B cell (primary cell): ENCODE data around the gene ALKBH2. TPM values are rescaled to one million over a fixed set of nuclear protein-coding genes. Genes with fewer than 3 reads are reported as not detected.
A peak's percentile ranks its signal among the peaks of the same experiment; 100 is the strongest.
"Not testable (repeated sequence)": the region's sequence is repeated elsewhere in the genome, so short reads cannot be mapped to it uniquely, and the experiment has no call there.

ENCODE experiments used
- ATAC-seq: fragments of 200-7000 bp; cut with Tn5 transposase; one replicate; pipeline ENCODE4 v1.10.0; 2021; ENCODE audit warnings: low read depth, mild to moderate bottlenecking, moderate number of reproducible peaks, moderate library complexity
- CTCF ChIA-PET: fragments of 350-600 bp; sonication (Branson Sonifier 250); formaldehyde crosslinking; loops from one replicate; lab custom pipeline; 2021; ENCODE audit warnings: antibody characterized with exemption, inconsistent platforms; lab: Charles Lee
- POLR2A ChIA-PET: fragments of 350-600 bp; sonication (Branson Sonifier 250); formaldehyde crosslinking; loops from one replicate; lab custom pipeline; 2021; ENCODE audit warnings: antibody characterized with exemption; lab: Charles Lee
- DNase-seq: peaks from one replicate; pipeline ENCODE4 v3.0.0; 2013
- H2AFZ ChIP-seq: 2 replicates; pipeline ENCODE4 v1.6.1; 2012; ENCODE audit warnings: mild to moderate bottlenecking, low read depth, low read length; ENCODE audit not compliant: insufficient read depth, poor library complexity, severe bottlenecking
- H3K27ac ChIP-seq, 2 donors: 1 replicate in 1 of 2; 2 replicates in 1 of 2; pipeline ENCODE4 v1.5.1; 2012 to 2013; ENCODE audit warnings: low read length in 2 of 2, mild to moderate bottlenecking in 2 of 2, moderate library complexity in 1 of 2
- H3K27me3 ChIP-seq, 4 experiments: fragments of 200-600 bp in 1 of 4; sonication (generic) in 1 of 4; replicated peaks in 1 of 4; 1 replicate in 2 of 4; 2 replicates in 2 of 4; pipeline versions ENCODE4 v1.6.1 to v1.7.0; 2013 to 2016; ENCODE audit warnings: low read length in 3 of 4, mild to moderate bottlenecking in 2 of 4, mixed read lengths in 1 of 4, moderate library complexity in 1 of 4; ENCODE audit not compliant: insufficient read depth in 4 of 4, control insufficient read depth in 3 of 4; ENCODE audit errors: control extremely low read depth in 1 of 4
- H3K36me3 ChIP-seq, 2 experiments: replicated peaks in 1 of 2; 1 replicate in 1 of 2; 2 replicates in 1 of 2; pipeline versions ENCODE4 v1.6.1 to v1.7.1; 2013; ENCODE audit warnings: low read length in 1 of 2; ENCODE audit not compliant: insufficient read depth in 2 of 2, control insufficient read depth in 1 of 2; ENCODE audit errors: control extremely low read depth in 1 of 2, extremely low read depth in 1 of 2
- H3K4me1 ChIP-seq, 2 donors: fragments of 200-600 bp in 1 of 2; sonication (generic) in 1 of 2; 1 replicate in 1 of 2; 2 replicates in 1 of 2; pipeline versions ENCODE4 v1.5.1 to v1.6.1; 2013 to 2017; ENCODE audit warnings: low read length in 2 of 2; ENCODE audit not compliant: control insufficient read depth in 2 of 2, insufficient read depth in 2 of 2
- H3K4me2 ChIP-seq: replicated peaks from 2 replicates; pipeline ENCODE3; 2012; ENCODE audit warnings: mild to moderate bottlenecking, low read depth, low read length; ENCODE audit not compliant: poor library complexity, severe bottlenecking
- H3K4me3 ChIP-seq, 5 experiments: fragments of 200-600 bp in 1 of 5; sonication (generic) in 1 of 5; 1 replicate in 3 of 5; 2 replicates in 2 of 5; pipeline versions ENCODE4 v1.5.1 to v1.7.0; 2011 to 2016; ENCODE audit warnings: low read length in 4 of 5, mild to moderate bottlenecking in 4 of 5, low read depth in 2 of 5, control low read depth in 1 of 5, moderate library complexity in 1 of 5; ENCODE audit not compliant: insufficient read depth in 1 of 5; ENCODE audit errors: control extremely low read depth in 1 of 5, extremely low read depth in 1 of 5
- H3K79me2 ChIP-seq: fragments of 200-600 bp; sonication (generic); one replicate; pipeline ENCODE4 v1.6.0; 2016; ENCODE audit warnings: low read length; ENCODE audit not compliant: control insufficient read depth, insufficient read depth
- H3K9ac ChIP-seq: fragments of 200-600 bp; sonication (generic); 2 replicates; pipeline ENCODE4 v1.6.1; 2017; ENCODE audit warnings: mild to moderate bottlenecking, low read length, moderate library complexity
- H3K9me3 ChIP-seq, 3 donors: one replicate each; pipeline versions ENCODE4 v1.6.1 to v1.7.1; 2013; ENCODE audit warnings: low read length in 2 of 3; ENCODE audit not compliant: control insufficient read depth in 2 of 3, insufficient read depth in 1 of 3; ENCODE audit errors: control extremely low read depth in 1 of 3
- H4K20me1 ChIP-seq: 2 replicates; pipeline ENCODE4 v1.6.0; 2012; ENCODE audit warnings: mild to moderate bottlenecking, low read length; ENCODE audit not compliant: insufficient read depth, control insufficient read depth, poor library complexity, severe bottlenecking
- H3K27ac Mint-ChIP-seq: one replicate; pipeline ENCODE4 v1.8.0; 2021; ENCODE audit warnings: mixed read lengths
- H3K27me3 Mint-ChIP-seq: one replicate; pipeline ENCODE4 v1.8.0; 2021; ENCODE audit warnings: mixed read lengths
- H3K4me1 Mint-ChIP-seq: one replicate; pipeline ENCODE4 v1.8.0; 2021; ENCODE audit warnings: mixed read lengths
- H3K4me3 Mint-ChIP-seq: one replicate; pipeline ENCODE4 v1.8.0; 2021; ENCODE audit warnings: mixed read lengths
- H3K9me3 Mint-ChIP-seq: one replicate; pipeline ENCODE4 v1.8.0; 2022; ENCODE audit warnings: mixed read lengths; ENCODE audit not compliant: insufficient read depth
- EZH2 ChIP-seq: IDR thresholded peaks from 2 replicates; pipeline ENCODE4 v1.6.1; 2012; ENCODE audit warnings: borderline replicate concordance, low read depth, mild to moderate bottlenecking, moderate library complexity, low read length; ENCODE audit not compliant: insufficient read depth, poor library complexity, severe bottlenecking
- WGBS: methylation state at CpG from one replicate; pipeline ENCODE4 v1.1.5; 2013; ENCODE audit warnings: missing lambda C conversion rate; ENCODE audit not compliant: insufficient coverage; 5-methylcytosine and 5-hydroxymethylcytosine counted together
- intact Hi-C: fragments of 100-400 bp; cut with micrococcal nuclease; formaldehyde crosslinking; loops from one replicate; pipeline ENCODE4 v1.10.0; 2022
- polyA plus RNA-seq: library from polyadenylated mRNA; depleted of rRNA; stranded (reverse); fragments of >200 nt; gene quantifications from 2 replicates; pipeline ENCODE4 v1.2.3, GENCODE V29; 2012
- total RNA-seq, 2 donors: library from RNA; stranded (reverse); fragments of 120-200 nt in 1 of 2; gene quantifications; 1 replicate in 1 of 2; 2 replicates in 1 of 2; pipeline versions ENCODE4 v1.2.3 to v1.2.4, GENCODE V29; 2013 to 2022
- TF ChIP-seq, protein P1 (sequence below): fragments of 200-600 bp; IDR thresholded peaks from one replicate; pipeline ENCODE4 v1.8.0; 2022; ENCODE audit warnings: antibody characterized with exemption, mild to moderate bottlenecking

ALKBH2 gene
- total and polyA plus RNA-seq, 2 donors (not counting 1 experiment from before 2014, with no cell fraction given), result 14.6 TPM

DNA sequence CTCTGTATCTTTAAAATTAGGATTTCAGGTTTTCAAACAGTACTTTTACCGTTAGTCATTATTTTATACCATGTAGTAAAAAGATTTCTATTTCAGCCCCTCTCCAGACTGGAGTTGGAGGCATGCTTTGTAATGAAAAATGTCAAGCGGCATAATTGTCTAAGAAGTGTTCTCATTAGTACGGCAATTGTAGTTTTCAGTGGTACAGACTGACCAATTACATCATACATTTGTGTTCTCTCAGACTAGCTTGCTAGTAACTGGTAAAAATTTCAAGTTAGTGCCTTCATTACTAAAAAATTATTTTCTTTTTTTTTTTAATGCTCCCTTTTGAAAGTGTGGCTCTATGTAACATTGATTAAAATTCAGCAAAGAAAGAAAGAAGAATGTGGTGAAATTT is 36.4 kb downstream of the ALKBH2 start:
- Histone ChIP-seq H3K4me1 (peaks cover 7 to 21% of the 10 kb centered on the region in 2 donors), H2AFZ (no peak overlapping the region), H3K9me3 (no peaks in the 10 kb centered on the region), H3K36me3 (peaks cover 0 to 3% of the 10 kb centered on the region in 2 experiments), H3K27me3 (no peaks in the 10 kb centered on the region), H3K4me3 (no peak overlapping the region), H3K79me2 (peaks cover 12% of the 10 kb centered on the region), H3K9ac (no peak overlapping the region), H4K20me1 (no peaks in the 10 kb centered on the region), H3K27ac (no peak overlapping the region), H3K4me2 (no peak overlapping the region)
- H3K27ac Mint-ChIP-seq, result no peak overlapping the region
- no CpG with 5 or more reads among the region's 3 CpGs for WGBS
- ATAC-seq (no peak), DNase-seq (no peak)
- no peaks in the 10 kb centered on the region for H3K27me3 Mint-ChIP-seq
- TF ChIP-seq, protein P1, sequence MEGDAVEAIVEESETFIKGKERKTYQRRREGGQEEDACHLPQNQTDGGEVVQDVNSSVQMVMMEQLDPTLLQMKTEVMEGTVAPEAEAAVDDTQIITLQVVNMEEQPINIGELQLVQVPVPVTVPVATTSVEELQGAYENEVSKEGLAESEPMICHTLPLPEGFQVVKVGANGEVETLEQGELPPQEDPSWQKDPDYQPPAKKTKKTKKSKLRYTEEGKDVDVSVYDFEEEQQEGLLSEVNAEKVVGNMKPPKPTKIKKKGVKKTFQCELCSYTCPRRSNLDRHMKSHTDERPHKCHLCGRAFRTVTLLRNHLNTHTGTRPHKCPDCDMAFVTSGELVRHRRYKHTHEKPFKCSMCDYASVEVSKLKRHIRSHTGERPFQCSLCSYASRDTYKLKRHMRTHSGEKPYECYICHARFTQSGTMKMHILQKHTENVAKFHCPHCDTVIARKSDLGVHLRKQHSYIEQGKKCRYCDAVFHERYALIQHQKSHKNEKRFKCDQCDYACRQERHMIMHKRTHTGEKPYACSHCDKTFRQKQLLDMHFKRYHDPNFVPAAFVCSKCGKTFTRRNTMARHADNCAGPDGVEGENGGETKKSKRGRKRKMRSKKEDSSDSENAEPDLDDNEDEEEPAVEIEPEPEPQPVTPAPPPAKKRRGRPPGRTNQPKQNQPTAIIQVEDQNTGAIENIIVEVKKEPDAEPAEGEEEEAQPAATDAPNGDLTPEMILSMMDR, result no peak
- TF ChIP-seq EZH2, result no peak
- ChIA-PET CTCF (no interaction called here), POLR2A (no interaction called here)
- no peak overlapping the region for H3K4me3 Mint-ChIP-seq
- intact Hi-C loops, result no loop called here
- H3K9me3 Mint-ChIP-seq, result no peaks in the 10 kb centered on the region
- peaks cover 22% of the 10 kb centered on the region for H3K4me1 Mint-ChIP-seq

DNA sequence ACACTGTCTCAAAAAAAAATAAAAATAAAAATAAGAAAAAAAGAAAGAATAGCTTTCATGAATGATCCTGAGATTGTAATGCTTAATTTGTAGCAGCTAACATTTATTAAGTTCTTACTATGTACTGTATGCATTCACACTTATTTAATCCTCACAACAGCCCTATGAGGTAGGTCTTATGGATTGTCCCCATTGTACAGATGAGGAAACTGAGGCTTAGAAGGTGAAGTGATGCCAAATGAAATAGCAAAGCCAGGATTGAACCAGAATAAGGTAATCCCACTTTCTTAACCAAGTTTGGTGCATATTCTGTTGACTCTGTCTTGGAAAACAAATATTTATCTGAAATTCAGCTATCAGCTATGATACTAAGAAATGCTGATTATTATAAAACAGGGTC is 38.8 kb downstream of the ALKBH2 start:
- Mint-ChIP-seq H3K4me3 (no peak overlapping the region), H3K27ac (peak overlapping the region; percentile 56), H3K4me1 (peaks cover 22% of the 10 kb centered on the region), H3K9me3 (no peaks in the 10 kb centered on the region), H3K27me3 (no peaks in the 10 kb centered on the region)
- Histone ChIP-seq H3K27ac (peak overlapping the region; percentile 78 to 82), H3K9ac (no peak overlapping the region), H3K36me3 (peaks cover 0 to 3% of the 10 kb centered on the region in 2 experiments), H3K4me3 (peak overlapping the region in 1 of 5 experiments; percentile 92), H4K20me1 (no peaks in the 10 kb centered on the region), H3K4me1 (peaks cover 8 to 24% of the 10 kb centered on the region in 2 donors), H3K27me3 (no peaks in the 10 kb centered on the region), H2AFZ (peak overlapping the region; percentile 98), H3K4me2 (peak overlapping the region; percentile 87), H3K9me3 (no peaks in the 10 kb centered on the region), H3K79me2 (peaks cover 12% of the 10 kb centered on the region)
- TF ChIP-seq, protein P1, result no peak
- no peak for TF ChIP-seq EZH2
- intact Hi-C loops, result loop anchor here (5.0 kb wide), 1 partner anchor 322 kb away; the partner anchor contains the start of gene CORO1C
- ATAC-seq (no peak), DNase-seq (no peak)
- ChIA-PET CTCF (interaction anchor here (0.6 to 2.3 kb wide), 5 partner anchors 37 to 871 kb away, joined by 3 to 7 read pairs (median 5); partner anchors contain the start of genes ALKBH2 and ISCU), POLR2A (interaction anchor here (0.6 to 1.3 kb wide), 2 partner anchors 193 to 197 kb away, joined by 4 to 8 read pairs; partner anchors contain the start of gene SSH1)

DNA sequence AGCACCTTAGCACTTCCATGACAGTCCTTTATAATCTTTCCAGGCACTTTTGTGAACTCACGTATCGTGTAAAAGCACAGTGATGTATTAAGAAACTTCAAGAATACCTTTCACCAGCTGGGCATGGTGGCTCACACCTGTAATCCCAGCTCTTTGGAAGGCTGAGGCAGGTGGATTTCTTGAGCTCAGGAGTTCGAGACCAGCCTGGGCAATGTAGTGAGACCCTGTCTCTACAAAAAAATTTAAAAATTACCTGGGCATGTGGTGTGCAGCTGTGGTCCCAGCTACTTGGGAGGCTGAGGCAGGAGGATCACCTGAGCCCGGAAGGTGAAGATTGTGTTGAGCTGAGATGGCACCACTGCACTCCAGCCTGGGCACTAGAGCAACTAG is 39.2 kb downstream of the ALKBH2 start:
- peak; percentile 8 for DNase-seq
- not testable (repeated sequence) for H3K27me3 Mint-ChIP-seq
- POLR2A ChIA-PET, result interaction anchor here (0.6 to 1.3 kb wide), 2 partner anchors 193 to 197 kb away, joined by 4 to 8 read pairs; partner anchors contain the start of gene SSH1

More for the DNA sequence above, 39.2 kb downstream of the ALKBH2 start:
- H3K4me1 Mint-ChIP-seq, result peaks cover 22% of the 10 kb centered on the region
- CTCF ChIA-PET, result interaction anchor here (0.6 to 2.3 kb wide), 5 partner anchors 37 to 871 kb away, joined by 3 to 7 read pairs (median 5); partner anchors contain the start of genes ALKBH2 and ISCU
- Histone ChIP-seq H3K4me3 (peak overlapping the region in 4 of 5 experiments; percentile 75 to 94 (median 90)), H3K4me1 (peaks cover 8 to 24% of the 10 kb centered on the region in 2 donors), H3K4me2 (peak overlapping the region; percentile 87), H3K9ac (peak overlapping the region; percentile 94), H2AFZ (peak overlapping the region; percentile 98), H3K27ac (peak overlapping the region; percentile 78 to 82), H3K79me2 (peaks cover 12% of the 10 kb centered on the region)
- not testable (repeated sequence) for H3K9me3 Mint-ChIP-seq, H3K36me3 ChIP-seq, H4K20me1 ChIP-seq, ATAC-seq, H3K9me3 ChIP-seq, H3K27me3 ChIP-seq
- peak overlapping the region; percentile 90 for H3K4me3 Mint-ChIP-seq
- intact Hi-C loops, result loop anchor here (5.0 kb wide), 1 partner anchor 322 kb away; the partner anchor contains the start of gene CORO1C
- WGBS, result 73% methylated on average over 3 of the region's 4 CpGs
- peak overlapping the region; percentile 92 for H3K27ac Mint-ChIP-seq
